ENCODE data around the gene SLC25A26. TPM values are rescaled to one million over a fixed set of nuclear protein-coding genes. Genes with fewer than 3 reads are reported as not detected.
A peak's percentile ranks its signal among the peaks of the same experiment; 100 is the strongest.

The SLC25A26 gene
- total RNA-seq, 1 donor from 2014 or later = 13.1 TPM

GRCh38 chr3:66241466-66241865 lies 20.7 kb downstream of the SLC25A26 start:
- H3K36me3 Mint-ChIP-seq (ENCODE audit: low read depth) = peaks cover 25% of the 10 kb centered on the region
- H3K9me3 Mint-ChIP-seq (ENCODE audit: low read depth) = peaks cover 15% of the 10 kb centered on the region
- H3K4me3 Mint-ChIP-seq (ENCODE audit: unreplicated experiment) = no peak overlapping the region
- H3K4me1 Mint-ChIP-seq (ENCODE audit: low read depth) = no peaks in the 10 kb centered on the region
- H3K27me3 Mint-ChIP-seq (ENCODE audit: low read depth) = no peaks in the 10 kb centered on the region
- no peak for DNase-seq (ENCODE audit: low spot score)
- TF ChIP-seq, protein P1, sequence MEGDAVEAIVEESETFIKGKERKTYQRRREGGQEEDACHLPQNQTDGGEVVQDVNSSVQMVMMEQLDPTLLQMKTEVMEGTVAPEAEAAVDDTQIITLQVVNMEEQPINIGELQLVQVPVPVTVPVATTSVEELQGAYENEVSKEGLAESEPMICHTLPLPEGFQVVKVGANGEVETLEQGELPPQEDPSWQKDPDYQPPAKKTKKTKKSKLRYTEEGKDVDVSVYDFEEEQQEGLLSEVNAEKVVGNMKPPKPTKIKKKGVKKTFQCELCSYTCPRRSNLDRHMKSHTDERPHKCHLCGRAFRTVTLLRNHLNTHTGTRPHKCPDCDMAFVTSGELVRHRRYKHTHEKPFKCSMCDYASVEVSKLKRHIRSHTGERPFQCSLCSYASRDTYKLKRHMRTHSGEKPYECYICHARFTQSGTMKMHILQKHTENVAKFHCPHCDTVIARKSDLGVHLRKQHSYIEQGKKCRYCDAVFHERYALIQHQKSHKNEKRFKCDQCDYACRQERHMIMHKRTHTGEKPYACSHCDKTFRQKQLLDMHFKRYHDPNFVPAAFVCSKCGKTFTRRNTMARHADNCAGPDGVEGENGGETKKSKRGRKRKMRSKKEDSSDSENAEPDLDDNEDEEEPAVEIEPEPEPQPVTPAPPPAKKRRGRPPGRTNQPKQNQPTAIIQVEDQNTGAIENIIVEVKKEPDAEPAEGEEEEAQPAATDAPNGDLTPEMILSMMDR (IDR thresholded peaks at IDR 0.05) = no peak
- H3K27ac Mint-ChIP-seq (ENCODE audit: unreplicated experiment) = no peak overlapping the region

DNA sequence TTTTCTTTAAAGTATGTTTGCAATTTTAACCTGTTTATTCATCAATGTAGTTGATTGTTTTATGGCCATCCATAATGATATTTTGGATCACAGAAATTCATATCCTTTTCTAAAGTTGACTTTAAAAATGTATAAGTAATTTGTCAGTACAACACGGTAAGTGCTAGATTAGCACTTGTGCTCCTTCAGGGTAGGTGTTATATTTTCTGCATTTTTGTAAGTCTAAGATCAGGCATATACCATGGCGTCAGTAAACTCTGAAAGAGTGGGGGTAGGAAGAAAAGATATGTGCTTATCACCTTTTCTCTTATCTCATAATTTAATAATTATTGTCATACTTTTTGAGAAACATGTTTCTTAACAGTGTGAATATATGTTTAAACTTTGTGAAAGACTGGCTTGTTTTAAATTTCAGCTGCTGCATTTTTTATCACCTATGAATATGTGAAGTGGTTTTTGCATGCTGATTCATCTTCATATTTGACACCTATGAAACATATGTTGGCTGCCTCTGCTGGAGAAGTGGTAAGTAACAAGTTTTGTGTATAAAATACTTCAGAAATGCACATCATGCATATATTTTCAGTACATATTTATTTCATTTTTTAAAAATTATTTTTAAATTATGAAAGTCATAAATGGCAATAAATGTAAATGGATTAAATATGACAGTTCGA lies 22.1 kb downstream of the SLC25A26 start:
- no peak overlapping the region for H3K4me3 Mint-ChIP-seq (ENCODE audit: unreplicated experiment)
- DNase-seq (ENCODE audit: low spot score) = no peak
- no peaks in the 10 kb centered on the region for H3K4me1 Mint-ChIP-seq (ENCODE audit: low read depth)
- peaks cover 15% of the 10 kb centered on the region for H3K9me3 Mint-ChIP-seq (ENCODE audit: low read depth)
- no peak overlapping the region for H3K27ac Mint-ChIP-seq (ENCODE audit: unreplicated experiment)
- TF ChIP-seq, protein P1 (IDR thresholded peaks at IDR 0.05) = no peak
- peaks cover 25% of the 10 kb centered on the region for H3K36me3 Mint-ChIP-seq (ENCODE audit: low read depth)
- no peaks in the 10 kb centered on the region for H3K27me3 Mint-ChIP-seq (ENCODE audit: low read depth)

DNA sequence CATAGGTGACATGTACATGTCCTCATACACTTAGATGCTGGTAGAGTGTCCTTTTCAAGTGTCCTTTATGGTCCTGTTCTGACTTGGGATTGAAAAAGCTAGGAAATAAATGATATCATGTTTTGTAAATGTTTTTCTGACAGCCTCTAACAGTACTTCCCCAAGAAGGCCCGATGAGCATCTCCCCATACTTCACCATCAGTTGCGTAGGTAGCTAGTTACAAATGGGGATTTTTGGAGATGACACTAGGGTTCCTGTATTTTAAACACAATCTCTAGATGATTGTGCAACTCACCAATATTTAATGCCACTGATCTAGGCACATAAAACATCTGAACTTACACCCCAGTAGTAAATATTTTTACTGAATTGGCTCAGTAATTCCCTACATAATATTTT lies 27.8 kb downstream of the SLC25A26 start:
- peaks cover 10% of the 10 kb centered on the region for H3K4me1 Mint-ChIP-seq (ENCODE audit: low read depth)
- peaks cover 9% of the 10 kb centered on the region for H3K36me3 Mint-ChIP-seq (ENCODE audit: low read depth)
- H3K4me3 Mint-ChIP-seq (ENCODE audit: unreplicated experiment) = no peak overlapping the region
- no peak for DNase-seq (ENCODE audit: low spot score)
- H3K27ac Mint-ChIP-seq (ENCODE audit: unreplicated experiment) = no peak overlapping the region
- no peaks in the 10 kb centered on the region for H3K27me3 Mint-ChIP-seq (ENCODE audit: low read depth)
- TF ChIP-seq, protein P1 (IDR thresholded peaks at IDR 0.05) = no peak
- no peaks in the 10 kb centered on the region for H3K9me3 Mint-ChIP-seq (ENCODE audit: low read depth)

DNA sequence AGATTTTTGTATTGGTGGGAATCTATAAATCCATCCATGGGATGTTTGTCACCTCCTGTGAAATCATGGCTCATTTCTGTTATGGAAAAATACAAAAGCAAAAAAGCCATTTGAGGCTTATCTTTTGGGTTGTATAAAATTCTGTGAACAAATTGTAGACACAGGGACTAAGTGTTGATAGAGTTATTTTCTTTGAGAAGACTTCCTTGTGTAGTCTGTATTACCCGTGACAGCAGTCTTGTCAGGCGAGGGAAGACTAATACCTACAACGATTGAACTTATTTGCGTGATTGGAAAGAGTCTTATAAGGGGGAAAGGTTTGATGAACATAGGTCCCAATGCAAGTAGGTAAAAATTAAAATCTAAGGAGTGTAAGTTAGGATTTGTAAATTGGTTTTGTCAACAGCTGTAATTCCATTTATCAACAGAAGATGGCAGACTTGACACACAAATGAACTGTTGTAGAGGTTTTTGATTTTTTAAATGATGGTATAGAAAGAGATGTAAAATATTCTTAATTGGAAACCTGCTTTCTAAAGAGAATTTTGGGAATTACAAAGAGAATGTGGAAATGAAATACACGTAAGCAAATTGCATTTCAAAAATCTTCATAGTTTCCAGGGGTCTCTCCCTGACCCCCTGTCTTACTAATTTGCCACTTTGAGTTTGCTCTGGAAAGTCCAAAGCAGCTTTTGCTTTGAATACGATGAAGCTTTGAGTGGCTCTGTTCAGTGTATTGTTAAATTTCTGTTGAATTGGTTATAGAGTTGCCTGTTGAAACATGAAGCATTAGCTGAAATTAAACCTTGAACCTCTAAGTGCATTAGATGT lies 33.2 kb downstream of the SLC25A26 start:
- no peak overlapping the region for H3K4me3 Mint-ChIP-seq (ENCODE audit: unreplicated experiment)
- TF ChIP-seq, protein P1 (IDR thresholded peaks at IDR 0.05) = peak; percentile 95
- H3K9me3 Mint-ChIP-seq (ENCODE audit: low read depth) = no peaks in the 10 kb centered on the region
- H3K4me1 Mint-ChIP-seq (ENCODE audit: low read depth) = peaks cover 18% of the 10 kb centered on the region
- H3K27me3 Mint-ChIP-seq (ENCODE audit: low read depth) = no peaks in the 10 kb centered on the region
- no peak overlapping the region for H3K27ac Mint-ChIP-seq (ENCODE audit: unreplicated experiment)
- H3K36me3 Mint-ChIP-seq (ENCODE audit: low read depth) = peaks cover 3% of the 10 kb centered on the region
- DNase-seq (ENCODE audit: low spot score) = no peak

- H3K27ac Mint-ChIP-seq (ENCODE audit: unreplicated experiment) = no peak overlapping the region
- TF ChIP-seq, protein P1 (IDR thresholded peaks at IDR 0.05) = no peak
- H3K36me3 Mint-ChIP-seq (ENCODE audit: low read depth) = no peaks in the 10 kb centered on the region
- DNase-seq (ENCODE audit: low spot score) = no peak
- no peaks in the 10 kb centered on the region for H3K9me3 Mint-ChIP-seq (ENCODE audit: low read depth)
- H3K27me3 Mint-ChIP-seq (ENCODE audit: low read depth) = no peaks in the 10 kb centered on the region
- peaks cover 9% of the 10 kb centered on the region for H3K4me1 Mint-ChIP-seq (ENCODE audit: low read depth)
- no peak overlapping the region for H3K4me3 Mint-ChIP-seq (ENCODE audit: unreplicated experiment)
These were observed 35.1 kb downstream of the SLC25A26 start for GRCh38 chr3:66255865-66256264.
